ENCODE results near the gene CALML4.
"Not testable (repeated sequence)": the region's sequence is repeated elsewhere in the genome, so short reads cannot be mapped to it uniquely, and the experiment has no call there.

The CALML4 gene

GRCh38 chr15:68207176-68207935, 2.2 kb upstream of the CALML4 start:
- FAIRE-seq = no peak

- FAIRE-seq = no peak
These were observed 1.6 kb upstream of the CALML4 start for GRCh38 chr15:68206711-68207151.

- FAIRE-seq = no peak
These were observed 915 bp upstream of the CALML4 start for GRCh38 chr15:68205954-68206539.

GRCh38 chr15:68205558-68205944, 419 bp upstream of the CALML4 start:
- FAIRE-seq = no peak

GRCh38 chr15:68204361-68204760, 771 bp downstream of the CALML4 start:
- no peak for FAIRE-seq

GRCh38 chr15:68203956-68204355, 1.2 kb downstream of the CALML4 start:
- no peak for FAIRE-seq

GRCh38 chr15:68203486-68203885, 1.6 kb downstream of the CALML4 start:
- no peak for FAIRE-seq

- not testable (repeated sequence) for FAIRE-seq
These were observed 2.1 kb downstream of the CALML4 start for GRCh38 chr15:68202994-68203393.

GRCh38 chr15:68201879-68202261, 3.3 kb downstream of the CALML4 start:
- no peak for FAIRE-seq

- no peak for FAIRE-seq
These were observed 3.8 kb downstream of the CALML4 start for GRCh38 chr15:68201153-68201878.

GRCh38 chr15:68200016-68200861, 4.9 kb downstream of the CALML4 start:
- no peak for FAIRE-seq

- no peak for FAIRE-seq
These were observed 5.8 kb downstream of the CALML4 start for GRCh38 chr15:68199340-68199739.

GRCh38 chr15:68197661-68198437, 7.3 kb downstream of the CALML4 start:
- FAIRE-seq = no peak

GRCh38 chr15:68197170-68197492, 8.0 kb downstream of the CALML4 start:
- no peak for FAIRE-seq

- no peak for FAIRE-seq
These were observed 8.5 kb downstream of the CALML4 start for GRCh38 chr15:68196445-68197169.

GRCh38 chr15:68195336-68196112, 9.6 kb downstream of the CALML4 start:
- FAIRE-seq = no peak

- no peak for FAIRE-seq
These were observed 12.2 kb downstream of the CALML4 start for GRCh38 chr15:68192804-68193486.

- no peak for FAIRE-seq
These were observed 13.0 kb downstream of the CALML4 start for GRCh38 chr15:68192117-68192516.

- FAIRE-seq = no peak
These were observed 13.6 kb downstream of the CALML4 start for GRCh38 chr15:68191555-68191954.

- no peak for FAIRE-seq
These were observed 15.1 kb downstream of the CALML4 start for GRCh38 chr15:68190048-68190447.
